MCF 10A (cell line): Measurements from ENCODE around the gene ARHGAP15. TPM values are rescaled to one million over a fixed set of nuclear protein-coding genes. Genes with fewer than 3 reads are reported as not detected.

Experiments
- BruUV-seq: library from RNA; stranded (reverse); fragments of 400-500 nt; replicated peaks from 2 replicates; lab custom pipeline; 2021; lab: Mats Ljungman, UMichigan
- CTCF ChIA-PET: fragments of 300-600 bp; sonication (Branson Sonifier 250); formaldehyde crosslinking; extraction: SDS; loops from one replicate; lab custom pipeline; 2021; ENCODE audit warnings: antibody characterized with exemption, inconsistent platforms; lab: Yijun Ruan, JAX
- POLR2A ChIA-PET: fragments of 300-600, 350-650 bp; sonication (Branson Sonifier 250); formaldehyde crosslinking; extraction: SDS; loops from one replicate; lab custom pipeline; 2020; ENCODE audit warnings: antibody characterized with exemption, inconsistent platforms; lab: Yijun Ruan, JAX
- DNase-seq: peaks from one replicate; pipeline ENCODE4 v3.0.0-alpha.2; 2018; ENCODE audit not compliant: unreplicated experiment
- H3K27ac Mint-ChIP-seq: one replicate; pipeline ENCODE4 v1.8.0; 2022; ENCODE audit warnings: mild to moderate bottlenecking, low read depth, mixed read lengths; ENCODE audit not compliant: unreplicated experiment
- H3K27me3 Mint-ChIP-seq: one replicate; pipeline ENCODE4 v1.8.0; 2022; ENCODE audit warnings: mixed read lengths; ENCODE audit not compliant: insufficient read depth, unreplicated experiment
- H3K36me3 Mint-ChIP-seq: one replicate; pipeline ENCODE4 v1.8.0; 2022; ENCODE audit warnings: mild to moderate bottlenecking, moderate library complexity, mixed read lengths; ENCODE audit not compliant: insufficient read depth, unreplicated experiment
- H3K4me1 Mint-ChIP-seq: one replicate; pipeline ENCODE4 v1.8.0; 2022; ENCODE audit warnings: mixed read lengths; ENCODE audit not compliant: insufficient read depth, unreplicated experiment
- H3K4me3 Mint-ChIP-seq: one replicate; pipeline ENCODE4 v1.8.0; 2022; ENCODE audit warnings: mild to moderate bottlenecking, moderate library complexity, mixed read lengths; ENCODE audit not compliant: unreplicated experiment
- H3K9me3 Mint-ChIP-seq: one replicate; pipeline ENCODE4 v1.8.0; 2022; ENCODE audit warnings: mixed read lengths; ENCODE audit not compliant: unreplicated experiment
- intact Hi-C: fragments of 100-400 bp; cut with micrococcal nuclease; formaldehyde crosslinking; loops from 2 replicates; pipeline ENCODE4 v1.14.1; 2022
- total RNA-seq: library from RNA; stranded (reverse); gene quantifications from 2 replicates; pipeline ENCODE4 v1.2.3, GENCODE V29; 2022
- TF ChIP-seq, protein P1 (sequence below): fragments of 200-600 bp; IDR thresholded peaks from one replicate; pipeline ENCODE4 v1.8.0; 2022; ENCODE audit warnings: antibody characterized with exemption, mild to moderate bottlenecking; ENCODE audit not compliant: unreplicated experiment

The ARHGAP15 gene
- total RNA-seq, 1 experiment from 2014 or later, result not detected

- no TSS peak for BruUV-seq
- Mint-ChIP-seq H3K36me3 (no peaks in the 10 kb centered on the region), H3K27ac (no peak overlapping the region), H3K4me1 (no peaks in the 10 kb centered on the region), H3K27me3 (no peaks in the 10 kb centered on the region), H3K4me3 (no peak overlapping the region), H3K9me3 (no peaks in the 10 kb centered on the region)
- ChIA-PET POLR2A (no interaction called here), CTCF (interaction anchor here (0.7 to 3.4 kb wide), 2 partner anchors 30 to 56 kb away, joined by 3 to 14 read pairs; no protein-coding TSS in a partner anchor)
- TF ChIP-seq, protein P1, sequence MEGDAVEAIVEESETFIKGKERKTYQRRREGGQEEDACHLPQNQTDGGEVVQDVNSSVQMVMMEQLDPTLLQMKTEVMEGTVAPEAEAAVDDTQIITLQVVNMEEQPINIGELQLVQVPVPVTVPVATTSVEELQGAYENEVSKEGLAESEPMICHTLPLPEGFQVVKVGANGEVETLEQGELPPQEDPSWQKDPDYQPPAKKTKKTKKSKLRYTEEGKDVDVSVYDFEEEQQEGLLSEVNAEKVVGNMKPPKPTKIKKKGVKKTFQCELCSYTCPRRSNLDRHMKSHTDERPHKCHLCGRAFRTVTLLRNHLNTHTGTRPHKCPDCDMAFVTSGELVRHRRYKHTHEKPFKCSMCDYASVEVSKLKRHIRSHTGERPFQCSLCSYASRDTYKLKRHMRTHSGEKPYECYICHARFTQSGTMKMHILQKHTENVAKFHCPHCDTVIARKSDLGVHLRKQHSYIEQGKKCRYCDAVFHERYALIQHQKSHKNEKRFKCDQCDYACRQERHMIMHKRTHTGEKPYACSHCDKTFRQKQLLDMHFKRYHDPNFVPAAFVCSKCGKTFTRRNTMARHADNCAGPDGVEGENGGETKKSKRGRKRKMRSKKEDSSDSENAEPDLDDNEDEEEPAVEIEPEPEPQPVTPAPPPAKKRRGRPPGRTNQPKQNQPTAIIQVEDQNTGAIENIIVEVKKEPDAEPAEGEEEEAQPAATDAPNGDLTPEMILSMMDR, result no peak
- DNase-seq, result no peak
- intact Hi-C loops, result no loop called here
Observed at GRCh38 chr2:143217512-143218115, 88.4 kb downstream of the ARHGAP15 start.

DNA sequence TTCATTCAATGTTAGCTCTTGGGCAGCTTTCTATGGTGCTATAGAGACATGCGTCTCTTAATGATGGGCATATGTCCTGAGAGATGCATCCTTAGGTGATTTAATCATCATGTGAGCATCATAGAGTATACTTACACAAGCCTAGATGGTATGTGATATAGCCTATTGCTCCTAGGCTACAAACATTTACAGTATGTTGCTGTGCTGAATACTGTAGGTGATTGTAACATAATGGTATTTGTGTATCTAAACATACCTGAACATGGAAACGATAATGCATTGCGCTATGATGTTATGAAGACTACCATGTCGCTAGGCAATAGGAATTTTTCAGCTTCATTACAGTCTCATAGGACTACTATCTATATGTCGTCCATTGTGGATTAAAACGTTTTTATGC lies 89.4 kb downstream of the ARHGAP15 start:
- intact Hi-C loops, result no loop called here
- TF ChIP-seq, protein P1, result no peak
- no peaks in the 10 kb centered on the region for H3K27me3 Mint-ChIP-seq
- ChIA-PET CTCF (interaction anchor here (3.4 kb wide), 1 partner anchor 57 kb away, joined by 14 read pairs; no protein-coding TSS in a partner anchor), POLR2A (no interaction called here)
- no peaks in the 10 kb centered on the region for H3K36me3 Mint-ChIP-seq
- H3K27ac Mint-ChIP-seq, result no peak overlapping the region
- no peaks in the 10 kb centered on the region for H3K4me1 Mint-ChIP-seq
- no peak for DNase-seq
- no peak overlapping the region for H3K4me3 Mint-ChIP-seq
- no peaks in the 10 kb centered on the region for H3K9me3 Mint-ChIP-seq
- BruUV-seq, result no TSS peak

- Mint-ChIP-seq H3K9me3 (no peaks in the 10 kb centered on the region), H3K36me3 (no peaks in the 10 kb centered on the region), H3K27ac (no peak overlapping the region), H3K4me3 (no peak overlapping the region), H3K4me1 (no peaks in the 10 kb centered on the region), H3K27me3 (no peaks in the 10 kb centered on the region)
- CTCF ChIA-PET, result interaction anchor here (3.4 kb wide), 1 partner anchor 57 kb away, joined by 14 read pairs; no protein-coding TSS in a partner anchor
- POLR2A ChIA-PET, result no interaction called here
- no peak for DNase-seq
- TF ChIP-seq, protein P1, result no peak
- intact Hi-C loops, result no loop called here
- no TSS peak for BruUV-seq
Observed at GRCh38 chr2:143219266-143219665, 90.0 kb downstream of the ARHGAP15 start.

DNA sequence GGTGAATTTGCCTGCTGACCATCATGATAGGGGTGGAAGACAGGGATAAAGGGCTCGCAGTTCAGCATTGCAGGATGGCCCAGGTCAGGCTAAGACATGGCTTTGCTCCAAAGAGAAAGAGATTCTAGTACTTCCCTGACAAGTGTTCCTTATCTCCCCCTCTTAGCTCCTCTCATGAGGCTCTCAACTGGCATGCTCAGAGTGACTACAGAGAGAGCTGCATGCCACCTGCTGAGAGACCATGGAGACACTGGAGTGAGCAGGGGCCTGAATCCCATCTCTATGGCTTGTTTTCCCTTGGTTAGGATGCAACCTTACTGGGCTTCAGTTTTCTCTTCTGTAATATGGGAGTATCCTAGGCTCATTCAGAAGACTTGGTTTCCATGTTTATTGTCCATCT lies 94.3 kb downstream of the ARHGAP15 start:
- TF ChIP-seq, protein P1, result no peak
- no peak for DNase-seq
- Mint-ChIP-seq H3K36me3 (no peaks in the 10 kb centered on the region), H3K4me3 (no peak overlapping the region), H3K9me3 (no peaks in the 10 kb centered on the region), H3K27me3 (no peaks in the 10 kb centered on the region), H3K27ac (no peak overlapping the region), H3K4me1 (no peaks in the 10 kb centered on the region)
- no TSS peak for BruUV-seq
- intact Hi-C loops, result loop anchor here (2.0 kb wide), 1 partner anchor 145 kb away; no protein-coding TSS in a partner anchor
- CTCF ChIA-PET, result interaction anchor here (0.5 to 7.0 kb wide), 14 partner anchors 9 to 190 kb away, joined by 3 to 53 read pairs (median 6); no protein-coding TSS in a partner anchor
- POLR2A ChIA-PET, result interaction anchor here (0.6 kb wide), 1 partner anchor 109 kb away, joined by 4 read pairs; no protein-coding TSS in a partner anchor
